ENCODE measurements around the gene CLEC4E.

- TF ChIP-seq POLR2AphosphoS5 (IDR thresholded peaks at IDR 0.05), result no peak
- TF ChIP-seq POLR2A (IDR thresholded peaks at IDR 0.05), result no peak
Measured at GRCh38 chr12:8572507-8572906, 31.8 kb upstream of the CLEC4E start.

Measured in stomach (tissue), 4 donors.